WERI-Rb-1 (cell line): ENCODE results near the gene HUNK.

Experiments
- DNase-seq: peaks from one replicate; pipeline ENCODE4 v3.0.0-alpha.2; 2020
- H3K27ac ChIP-seq: fragments of 250-450 bp; sonication (Bioruptor Pico); 2 replicates; pipeline ENCODE4 v1.5.1; 2020; ENCODE audit warnings: mild to moderate bottlenecking, moderate library complexity
- H3K27me3 ChIP-seq: fragments of 250-450 bp; sonication (Bioruptor Pico); 2 replicates; pipeline ENCODE4 v1.5.1; 2021; ENCODE audit warnings: mild to moderate bottlenecking, low read depth, moderate library complexity; ENCODE audit not compliant: insufficient read depth, severe bottlenecking
- H3K36me3 ChIP-seq: fragments of 250-450 bp; sonication (Bioruptor Pico); 2 replicates; pipeline ENCODE4 v1.5.1; 2020; ENCODE audit warnings: mild to moderate bottlenecking, moderate library complexity
- H3K4me3 ChIP-seq: 2 replicates; pipeline ENCODE4 v1.5.1; 2011; ENCODE audit warnings: low read depth, mild to moderate bottlenecking, control low read depth, low read length
- H3K9me3 ChIP-seq: fragments of 250-450 bp; sonication (Bioruptor Pico); 2 replicates; pipeline ENCODE4 v1.5.1; 2021; ENCODE audit warnings: mild to moderate bottlenecking, moderate library complexity; ENCODE audit not compliant: severe bottlenecking
- CTCF ChIP-seq: IDR thresholded peaks from 2 replicates; pipeline ENCODE4 v1.5.1; 2011; ENCODE audit warnings: low read depth, mild to moderate bottlenecking, control low read depth, inconsistent platforms, low read length

HUNK gene

DNA sequence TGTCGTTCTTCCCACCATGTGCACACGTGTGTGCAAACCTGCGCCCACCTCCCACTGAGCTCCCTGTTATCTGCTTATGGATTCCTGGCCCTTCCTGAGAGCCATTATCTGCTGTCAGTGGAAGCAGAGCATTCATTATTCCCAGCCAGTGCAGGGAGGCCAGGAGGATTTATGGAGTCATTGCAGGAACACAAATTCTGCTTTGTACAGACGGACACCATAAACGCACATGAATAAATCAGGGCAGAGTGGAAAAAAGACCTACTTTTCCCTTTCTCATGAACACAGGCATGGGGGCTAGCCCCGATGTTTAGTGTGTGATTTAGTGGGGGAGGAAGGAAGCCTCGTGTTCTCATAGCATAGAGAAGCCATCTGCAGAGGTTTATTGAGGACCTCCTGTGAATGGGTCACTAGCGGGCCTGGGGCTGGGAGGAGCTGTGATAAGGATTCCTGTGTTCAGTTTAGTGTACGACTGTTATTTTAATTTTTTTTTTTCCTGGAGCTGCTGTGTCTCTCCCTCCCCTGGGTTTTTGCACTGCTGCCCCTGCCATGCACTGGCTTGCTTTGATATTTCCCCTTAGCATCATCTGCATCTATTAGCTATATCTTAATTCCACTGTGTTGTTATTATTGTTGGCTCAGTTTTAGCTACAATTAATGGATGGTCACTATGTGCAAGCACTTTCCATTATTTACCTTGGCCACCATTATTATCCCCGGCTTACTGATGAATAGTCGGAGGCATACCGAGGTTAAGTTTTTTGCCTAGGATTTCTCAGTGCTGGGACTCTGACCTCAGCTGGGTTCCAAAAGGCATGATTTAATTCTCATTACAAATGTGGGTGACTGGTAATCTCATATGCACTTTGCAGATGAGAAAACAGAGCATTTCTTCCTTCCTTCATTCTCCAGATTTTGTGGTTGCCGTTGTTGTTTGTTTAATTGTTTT is 33.0 kb downstream of the HUNK start:
- no peaks in the 10 kb centered on the region for H3K27me3 ChIP-seq
- H3K9me3 ChIP-seq, result no peaks in the 10 kb centered on the region
- no peak overlapping the region for H3K27ac ChIP-seq
- no peak for TF ChIP-seq CTCF
- no peak overlapping the region for H3K4me3 ChIP-seq
- H3K36me3 ChIP-seq, result no peaks in the 10 kb centered on the region
- DNase-seq, result no peak

DNA sequence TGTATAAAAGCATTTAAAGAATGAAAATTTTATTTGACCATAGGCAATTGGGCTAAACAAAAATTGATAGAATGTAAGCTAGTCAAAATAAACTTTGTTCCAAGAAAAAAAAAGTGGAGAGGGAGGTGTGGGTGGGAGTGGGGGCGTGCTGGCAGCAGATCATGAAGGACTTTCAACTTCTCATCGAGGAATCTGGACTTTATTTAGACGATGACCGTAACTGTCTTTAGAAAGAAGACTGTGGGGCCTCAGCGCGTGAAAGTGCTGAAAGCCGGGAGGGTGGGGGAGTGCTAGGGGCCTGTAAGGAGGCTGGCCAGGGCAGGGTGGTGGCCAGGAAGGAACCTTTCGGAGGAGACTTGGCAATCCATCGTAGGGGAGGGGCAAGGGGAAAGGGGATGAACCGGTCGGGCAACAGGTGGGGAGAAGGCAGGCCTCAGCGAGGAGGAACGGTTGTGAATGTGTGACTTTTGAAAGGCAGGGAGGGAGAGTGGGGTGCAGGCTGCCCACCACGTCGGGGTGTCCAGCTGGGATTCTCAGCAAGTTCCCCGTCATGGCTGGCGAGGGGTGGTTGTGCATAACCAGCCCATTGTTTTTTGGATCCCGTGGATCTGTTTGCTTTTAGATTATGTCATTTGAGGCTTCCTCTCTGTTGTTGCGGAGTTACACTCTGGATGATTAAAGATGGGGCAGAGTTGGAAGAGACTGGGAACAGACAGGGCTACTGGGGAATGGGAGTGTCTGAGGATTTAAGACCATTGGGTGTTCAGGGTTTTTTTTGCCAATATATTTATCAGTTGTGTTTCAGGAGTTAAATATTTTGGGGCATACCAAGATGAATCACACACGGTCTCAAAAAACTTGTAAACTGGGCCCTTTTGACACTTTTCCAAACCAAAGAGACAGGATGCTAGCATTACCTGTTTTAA is 35.5 kb downstream of the HUNK start:
- Histone ChIP-seq H3K4me3 (no peak overlapping the region), H3K27ac (no peak overlapping the region), H3K27me3 (no peaks in the 10 kb centered on the region), H3K36me3 (no peaks in the 10 kb centered on the region), H3K9me3 (no peaks in the 10 kb centered on the region)
- TF ChIP-seq CTCF, result no peak
- DNase-seq, result no peak

DNA sequence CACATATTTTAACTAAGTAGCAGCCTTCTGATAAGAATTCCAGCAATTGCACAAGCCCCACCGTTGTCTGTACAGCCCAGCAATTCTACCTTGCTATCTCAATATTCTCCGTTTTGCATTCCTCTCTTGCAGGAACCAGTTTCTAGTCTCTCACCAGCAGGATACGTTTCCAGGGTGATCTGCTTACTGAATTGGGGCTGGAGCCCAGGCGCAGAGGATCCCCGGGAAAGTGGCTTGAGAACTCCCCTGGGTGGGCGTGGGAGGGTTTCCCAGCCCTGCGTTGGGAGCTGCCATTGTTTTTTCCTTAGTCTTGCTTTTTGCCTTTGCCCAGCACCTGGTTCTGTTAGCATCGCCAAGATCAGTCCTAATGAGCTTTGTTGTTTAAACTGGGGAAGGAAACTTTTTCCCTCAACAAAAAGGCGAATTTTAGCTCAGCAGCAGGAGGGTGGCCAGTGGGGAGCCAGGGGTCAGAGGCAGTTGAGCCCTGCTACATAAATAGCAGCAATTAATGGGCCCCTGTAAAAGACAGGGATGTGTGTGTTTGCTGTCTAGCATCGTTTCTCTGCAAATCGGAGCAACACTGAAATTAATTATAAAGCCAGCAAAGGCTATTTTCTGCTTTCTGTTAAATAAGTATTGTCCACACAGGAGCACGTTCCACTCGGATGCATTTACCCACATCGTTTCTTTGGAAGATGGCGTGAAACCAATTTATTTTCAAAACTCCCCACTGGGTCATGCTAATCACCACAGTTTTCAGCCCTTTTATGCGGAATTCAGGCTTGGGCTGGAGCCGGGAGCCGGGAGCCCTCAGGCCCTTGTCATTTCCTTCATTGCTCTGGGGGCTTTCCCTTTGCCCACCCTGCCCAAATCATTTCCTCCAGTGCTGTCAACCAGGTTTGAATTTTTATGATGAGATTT is 36.6 kb downstream of the HUNK start:
- Histone ChIP-seq H3K27ac (no peak overlapping the region), H3K36me3 (no peaks in the 10 kb centered on the region)

GRCh38 chr21:31910074-31910470 is 37.3 kb downstream of the HUNK start:
- no peak overlapping the region for H3K27ac ChIP-seq
- H3K4me3 ChIP-seq, result no peak overlapping the region
- no peaks in the 10 kb centered on the region for H3K36me3 ChIP-seq
- no peaks in the 10 kb centered on the region for H3K9me3 ChIP-seq
- TF ChIP-seq CTCF, result no peak
- no peak for DNase-seq
- no peaks in the 10 kb centered on the region for H3K27me3 ChIP-seq

More for the DNA sequence above, 36.6 kb downstream of the HUNK start:
- no peak for DNase-seq
- H3K27me3 ChIP-seq, result no peaks in the 10 kb centered on the region
- H3K4me3 ChIP-seq, result no peak overlapping the region
- no peaks in the 10 kb centered on the region for H3K9me3 ChIP-seq
- no peak for TF ChIP-seq CTCF
